AG08395 (cell line): ENCODE measurements around the gene RHAG.
"Not testable (repeated sequence)": the region's sequence is repeated elsewhere in the genome, so short reads cannot be mapped to it uniquely, and the experiment has no call there.

Source experiments
- DNase-seq: peaks from one replicate; pipeline ENCODE4 v3.0.0; 2012; ENCODE audit warnings: mixed read lengths, low spot score

Gene RHAG

GRCh38 chr6:49636713-49637349, at the start of gene RHAG:
RHAG (minus strand) TSS chr6:49636839; CDS start chr6:49636812, 27 bp downstream.
- DNase-seq: no peak

DNA sequence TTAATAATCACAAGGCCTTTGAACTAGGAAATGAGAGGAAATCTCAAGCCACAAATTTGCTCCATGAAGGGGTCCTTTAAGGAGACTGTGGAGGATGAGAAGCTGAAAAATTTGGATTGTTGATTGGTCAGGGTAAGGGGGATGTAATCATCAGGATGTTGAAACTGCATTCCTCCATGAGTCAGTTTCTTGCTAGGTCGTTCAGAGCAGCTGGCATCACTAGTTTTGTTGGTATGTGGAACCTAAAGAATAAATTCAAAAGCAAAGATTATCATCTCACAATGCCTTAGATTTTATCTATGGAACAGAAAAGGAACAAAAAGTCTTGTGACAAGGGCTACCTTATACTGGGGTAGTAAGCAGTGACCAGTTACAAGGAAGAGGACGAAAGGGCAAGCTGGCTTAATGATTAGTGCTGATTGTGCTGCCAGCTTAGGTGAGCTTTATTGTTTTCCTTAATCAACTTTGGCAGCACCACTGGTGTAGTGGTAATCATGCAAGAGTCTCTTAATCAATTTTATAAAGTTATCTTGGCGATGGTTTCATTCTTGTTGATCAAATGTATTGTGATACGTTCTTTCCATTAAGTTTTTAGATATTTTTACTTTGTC, 40.1 kb upstream of the RHAG start:
- DNase-seq: no peak

GRCh38 chr6:49675816-49676215, 39.2 kb upstream of the RHAG start:
- no peak for DNase-seq

GRCh38 chr6:49668083-49668511, 31.5 kb upstream of the RHAG start:
- no peak for DNase-seq

DNA sequence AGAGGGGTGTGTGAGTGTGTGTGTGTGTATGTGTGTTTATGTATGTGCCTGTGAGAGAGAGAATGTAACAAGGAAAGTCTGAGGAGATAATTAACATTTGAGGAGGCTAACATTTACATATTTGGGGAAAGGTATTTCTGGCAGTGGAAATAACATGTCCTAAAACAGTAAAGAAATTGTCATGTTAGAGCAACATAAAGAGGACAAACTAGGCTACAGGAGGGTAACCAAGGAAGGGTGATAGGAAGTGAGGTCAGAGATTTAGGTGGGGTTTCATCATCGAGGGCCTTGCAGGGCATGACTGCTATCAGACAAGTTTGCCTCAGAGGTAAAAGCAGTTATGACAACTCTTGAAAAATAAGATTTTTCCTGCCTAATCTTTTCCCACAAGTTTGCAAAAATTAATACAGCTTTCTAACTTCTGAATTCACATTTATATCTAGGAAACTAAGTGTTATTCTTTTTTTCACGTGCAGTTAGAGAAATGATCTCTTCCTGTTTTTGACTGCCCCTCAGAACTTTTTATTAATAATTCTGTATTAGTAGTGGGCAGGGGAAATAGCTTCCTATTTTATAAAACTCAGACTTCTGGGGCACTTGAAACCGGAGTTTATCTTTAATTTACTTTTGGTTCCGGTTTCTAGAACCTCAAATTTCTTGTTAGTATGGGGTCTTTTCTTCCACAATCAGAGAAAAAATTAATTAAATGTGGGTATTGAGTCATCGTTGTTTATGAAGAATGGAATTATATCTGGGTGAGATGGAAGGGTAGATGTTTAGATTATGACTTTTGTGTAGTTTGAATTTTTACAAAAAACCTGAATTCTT, 30.5 kb upstream of the RHAG start:
- DNase-seq: no peak

- DNase-seq: no peak
Measured at GRCh38 chr6:49666480-49666879, 29.8 kb upstream of the RHAG start.

DNA sequence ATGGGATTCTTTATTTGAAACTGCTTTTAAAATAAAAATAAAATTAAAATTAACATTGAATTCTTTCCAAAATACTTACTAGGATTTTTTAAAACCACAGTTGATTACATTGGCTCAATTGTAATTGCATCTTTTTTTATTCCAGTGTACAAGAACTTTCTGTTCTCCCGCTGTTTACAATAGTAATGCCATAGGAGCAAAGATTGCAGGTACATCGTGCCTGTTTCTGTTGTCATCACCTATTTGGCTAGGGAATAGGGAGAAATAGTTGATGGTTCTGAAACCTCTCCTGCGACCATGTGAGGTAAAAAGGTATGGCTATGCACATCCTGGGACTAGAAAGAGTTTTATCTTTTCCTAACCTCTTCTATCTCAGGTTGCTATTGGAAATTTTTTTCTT, 28.2 kb upstream of the RHAG start:
- DNase-seq: no peak

- not testable (repeated sequence) for DNase-seq
Measured at GRCh38 chr6:49664054-49664453, 27.4 kb upstream of the RHAG start.

DNA sequence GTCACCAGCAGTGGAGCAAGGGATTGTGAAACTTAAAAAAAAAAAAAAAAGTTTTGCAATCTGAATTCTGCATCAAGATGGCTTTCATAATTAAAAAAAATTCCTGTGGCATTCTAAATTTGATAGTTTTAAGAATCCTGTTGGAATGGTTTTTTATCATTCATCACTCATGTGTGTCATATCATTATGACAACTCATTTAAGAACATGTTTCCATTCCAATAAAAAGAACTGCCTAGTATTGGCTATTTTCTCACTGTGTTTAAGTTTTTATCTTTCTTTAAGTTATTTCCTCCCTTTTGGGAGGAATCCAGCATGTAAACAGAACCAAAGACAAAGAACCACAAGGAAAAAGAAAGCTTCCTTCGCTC, 26.2 kb upstream of the RHAG start:
- no peak for DNase-seq

- no peak for DNase-seq
Measured at GRCh38 chr6:49662231-49662891, 25.7 kb upstream of the RHAG start.

- no peak for DNase-seq
Measured at GRCh38 chr6:49653942-49654341, 17.3 kb upstream of the RHAG start.

GRCh38 chr6:49653438-49653837, 16.8 kb upstream of the RHAG start:
- DNase-seq: no peak

DNA sequence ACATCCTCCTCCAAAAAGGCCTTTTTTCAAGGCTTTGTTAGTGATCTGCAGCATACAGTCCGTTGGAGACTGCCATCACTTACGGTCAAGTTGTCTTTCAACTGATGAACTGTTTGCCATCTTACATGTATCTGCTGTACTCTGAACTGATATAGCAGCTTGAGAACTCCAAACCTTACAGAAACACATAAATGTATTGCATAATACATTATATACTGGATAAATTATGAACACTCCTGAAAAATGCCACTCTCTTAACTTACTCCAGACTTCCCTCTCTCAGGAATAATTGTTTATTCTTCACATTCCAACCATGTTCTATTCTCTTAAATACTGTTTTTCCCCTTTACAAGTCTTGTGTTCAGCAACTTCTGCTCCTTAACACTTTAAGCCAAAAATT, 14.6 kb upstream of the RHAG start:
- DNase-seq: no peak

- no peak for DNase-seq
Measured at GRCh38 chr6:49649988-49650387, 13.3 kb upstream of the RHAG start.

GRCh38 chr6:49648036-49648435, 11.4 kb upstream of the RHAG start:
- DNase-seq: no peak

DNA sequence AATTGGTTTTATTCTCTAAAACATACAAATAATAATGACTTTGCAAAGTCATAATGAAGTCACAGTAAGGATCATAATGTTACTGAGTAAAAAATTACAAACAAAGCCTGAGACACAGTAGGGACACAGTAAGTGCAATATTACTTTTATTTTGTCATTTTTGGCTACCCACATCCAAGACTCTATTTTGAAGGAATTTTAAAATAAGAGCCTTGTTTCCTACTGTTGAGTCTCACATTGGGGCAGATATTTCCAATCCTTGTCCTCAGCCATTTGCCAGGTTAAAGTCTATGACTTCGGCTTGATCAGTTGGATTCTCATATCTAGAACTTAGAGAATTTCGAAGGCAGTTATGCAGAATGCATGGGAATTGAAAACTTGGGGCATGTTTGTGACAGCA, 10.8 kb upstream of the RHAG start:
- DNase-seq: no peak

DNA sequence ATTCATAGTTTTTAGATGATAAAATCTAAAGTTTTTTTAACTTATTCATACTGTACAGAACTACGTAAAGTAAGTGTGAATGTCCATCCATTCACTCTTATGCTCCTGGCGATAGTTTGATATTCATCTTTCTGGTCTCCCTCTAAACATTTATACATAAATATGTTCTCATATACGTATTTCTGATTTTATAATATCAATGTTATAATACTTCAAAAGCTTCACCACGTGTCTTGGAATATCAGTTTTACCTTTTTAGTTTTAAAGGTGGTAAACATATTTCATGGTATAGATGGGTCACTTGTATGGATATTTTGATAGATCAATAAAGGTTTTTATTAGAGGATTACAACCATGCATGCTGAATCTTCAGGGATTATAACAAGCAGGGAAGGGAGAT, 10.3 kb upstream of the RHAG start:
- no peak for DNase-seq

GRCh38 chr6:49646130-49646824, 9.6 kb upstream of the RHAG start:
- no peak for DNase-seq

GRCh38 chr6:49645139-49645538, 8.5 kb upstream of the RHAG start:
- no peak for DNase-seq

- DNase-seq: no peak
Measured at GRCh38 chr6:49639177-49639817, 2.7 kb upstream of the RHAG start.

DNA sequence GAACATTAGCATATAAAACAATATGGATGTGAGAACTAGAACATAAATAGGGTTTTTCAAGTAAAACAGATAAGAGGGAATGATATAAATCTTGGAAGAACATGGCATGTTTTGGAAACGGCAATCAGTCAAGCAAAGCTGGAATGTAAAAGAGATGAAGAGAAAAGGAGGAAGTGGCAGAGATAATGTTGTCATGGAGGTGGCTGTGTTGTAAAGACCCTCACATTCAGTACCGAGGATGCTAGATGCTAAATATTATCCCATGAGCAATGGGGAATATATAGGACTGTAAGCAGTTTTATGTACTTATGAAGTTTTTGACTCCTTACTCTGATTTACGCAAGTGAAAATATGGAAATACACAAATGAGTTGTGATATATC, 702 bp upstream of the RHAG start:
- DNase-seq: no peak
